Endothelial cell (in vitro differentiated cells): ENCODE results near the gene COMMD1. TPM values are rescaled to one million over a fixed set of nuclear protein-coding genes. Genes with fewer than 3 reads are reported as not detected.
"Not testable (repeated sequence)": the region's sequence is repeated elsewhere in the genome, so short reads cannot be mapped to it uniquely, and the experiment has no call there.

Experiments
- DNase-seq: peaks from one replicate; pipeline ENCODE4 v3.0.0; 2021; ENCODE audit warnings: low spot score
- H3K27ac Mint-ChIP-seq: one replicate; pipeline ENCODE4 v1.8.0; 2021; ENCODE audit warnings: mixed read lengths, inconsistent platforms; ENCODE audit not compliant: unreplicated experiment
- H3K27me3 Mint-ChIP-seq: one replicate; pipeline ENCODE4 v1.8.0; 2021; ENCODE audit warnings: mild to moderate bottlenecking, moderate library complexity, mixed read lengths, inconsistent platforms; ENCODE audit not compliant: unreplicated experiment
- H3K36me3 Mint-ChIP-seq: one replicate; pipeline ENCODE4 v1.8.0; 2021; ENCODE audit warnings: mild to moderate bottlenecking, low read depth, mixed read lengths, inconsistent platforms; ENCODE audit not compliant: unreplicated experiment
- H3K4me1 Mint-ChIP-seq: one replicate; pipeline ENCODE4 v1.8.0; 2021; ENCODE audit warnings: mild to moderate bottlenecking, mixed read lengths, inconsistent platforms; ENCODE audit not compliant: unreplicated experiment
- H3K4me3 Mint-ChIP-seq: one replicate; pipeline ENCODE4 v1.8.0; 2021; ENCODE audit warnings: mild to moderate bottlenecking, mixed read lengths, inconsistent platforms; ENCODE audit not compliant: unreplicated experiment
- H3K9me3 Mint-ChIP-seq: one replicate; pipeline ENCODE4 v1.8.0; 2021; ENCODE audit warnings: mixed read lengths, inconsistent platforms; ENCODE audit not compliant: unreplicated experiment
- total RNA-seq: library from RNA; stranded (reverse); fragmentation: NEBNext Ultra II Directional; extraction: Animal tissue kit (Norgen Biotek cat#: 25700); gene quantifications from one replicate; pipeline ENCODE4 v1.2.1, GENCODE V29; 2021; ENCODE audit not compliant: unreplicated experiment
- TF ChIP-seq, protein P1 (sequence below): fragments of 200-600 bp; sonication (generic); IDR thresholded peaks from one replicate; pipeline ENCODE4 v1.5.0; 2021; ENCODE audit warnings: antibody characterized with exemption; ENCODE audit not compliant: unreplicated experiment

The COMMD1 gene
- total RNA-seq, 1 donor from 2014 or later = 39.4 TPM

- no peaks in the 10 kb centered on the region for H3K9me3 Mint-ChIP-seq
- H3K36me3 Mint-ChIP-seq = no peaks in the 10 kb centered on the region
- no peaks in the 10 kb centered on the region for H3K4me1 Mint-ChIP-seq
- DNase-seq = no peak
- no peak overlapping the region for H3K4me3 Mint-ChIP-seq
- H3K27me3 Mint-ChIP-seq = peaks cover 2% of the 10 kb centered on the region
- TF ChIP-seq, protein P1, sequence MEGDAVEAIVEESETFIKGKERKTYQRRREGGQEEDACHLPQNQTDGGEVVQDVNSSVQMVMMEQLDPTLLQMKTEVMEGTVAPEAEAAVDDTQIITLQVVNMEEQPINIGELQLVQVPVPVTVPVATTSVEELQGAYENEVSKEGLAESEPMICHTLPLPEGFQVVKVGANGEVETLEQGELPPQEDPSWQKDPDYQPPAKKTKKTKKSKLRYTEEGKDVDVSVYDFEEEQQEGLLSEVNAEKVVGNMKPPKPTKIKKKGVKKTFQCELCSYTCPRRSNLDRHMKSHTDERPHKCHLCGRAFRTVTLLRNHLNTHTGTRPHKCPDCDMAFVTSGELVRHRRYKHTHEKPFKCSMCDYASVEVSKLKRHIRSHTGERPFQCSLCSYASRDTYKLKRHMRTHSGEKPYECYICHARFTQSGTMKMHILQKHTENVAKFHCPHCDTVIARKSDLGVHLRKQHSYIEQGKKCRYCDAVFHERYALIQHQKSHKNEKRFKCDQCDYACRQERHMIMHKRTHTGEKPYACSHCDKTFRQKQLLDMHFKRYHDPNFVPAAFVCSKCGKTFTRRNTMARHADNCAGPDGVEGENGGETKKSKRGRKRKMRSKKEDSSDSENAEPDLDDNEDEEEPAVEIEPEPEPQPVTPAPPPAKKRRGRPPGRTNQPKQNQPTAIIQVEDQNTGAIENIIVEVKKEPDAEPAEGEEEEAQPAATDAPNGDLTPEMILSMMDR = no peak
- no peak overlapping the region for H3K27ac Mint-ChIP-seq
Observed at GRCh38 chr2:61909116-61909515, 3.6 kb downstream of the COMMD1 start.

GRCh38 chr2:61910603-61911002 is 5.1 kb downstream of the COMMD1 start:
- no peak for DNase-seq
- peaks cover 2% of the 10 kb centered on the region for H3K27me3 Mint-ChIP-seq
- no peaks in the 10 kb centered on the region for H3K4me1 Mint-ChIP-seq
- no peaks in the 10 kb centered on the region for H3K9me3 Mint-ChIP-seq
- H3K4me3 Mint-ChIP-seq = no peak overlapping the region
- no peaks in the 10 kb centered on the region for H3K36me3 Mint-ChIP-seq
- no peak overlapping the region for H3K27ac Mint-ChIP-seq
- TF ChIP-seq, protein P1 = peak; percentile 38

GRCh38 chr2:61911510-61911909 is 6.0 kb downstream of the COMMD1 start:
- Mint-ChIP-seq H3K9me3 (no peaks in the 10 kb centered on the region), H3K36me3 (no peaks in the 10 kb centered on the region)

GRCh38 chr2:61914794-61915193 is 9.3 kb downstream of the COMMD1 start:
- not testable (repeated sequence) for H3K9me3 Mint-ChIP-seq, H3K4me1 Mint-ChIP-seq, DNase-seq, H3K4me3 Mint-ChIP-seq, H3K36me3 Mint-ChIP-seq, H3K27me3 Mint-ChIP-seq, H3K27ac Mint-ChIP-seq

More at GRCh38 chr2:61911510-61911909, 6.0 kb downstream of the COMMD1 start:
- DNase-seq = no peak
- Mint-ChIP-seq H3K27me3 (no peaks in the 10 kb centered on the region), H3K4me1 (no peaks in the 10 kb centered on the region), H3K4me3 (no peak overlapping the region), H3K27ac (no peak overlapping the region)
- TF ChIP-seq, protein P1 = no peak

DNA sequence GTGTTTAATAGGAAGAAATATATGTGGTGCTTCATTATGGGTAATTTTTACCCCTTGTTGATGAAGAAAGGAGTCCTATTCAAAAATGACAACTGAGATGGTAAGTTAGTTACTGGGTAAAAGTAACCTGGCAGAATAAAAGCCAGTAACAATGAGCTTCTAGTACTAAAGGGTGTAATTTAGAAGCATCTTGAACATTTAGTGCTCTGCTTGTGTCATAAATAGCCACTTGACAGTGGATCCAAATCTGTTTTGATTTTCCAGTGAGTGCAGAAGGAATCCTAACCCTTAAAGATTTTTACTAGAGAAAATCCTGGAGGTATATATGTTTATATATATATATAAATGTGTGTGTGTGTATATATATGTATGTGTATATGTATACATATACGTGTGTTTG is 15.1 kb downstream of the COMMD1 start:
- no peaks in the 10 kb centered on the region for H3K9me3 Mint-ChIP-seq
- TF ChIP-seq, protein P1 = no peak
- H3K4me3 Mint-ChIP-seq = no peak overlapping the region
- H3K27me3 Mint-ChIP-seq = peaks cover under 1% of the 10 kb centered on the region
- H3K4me1 Mint-ChIP-seq = no peaks in the 10 kb centered on the region
- no peak for DNase-seq
- H3K27ac Mint-ChIP-seq = no peak overlapping the region
- no peaks in the 10 kb centered on the region for H3K36me3 Mint-ChIP-seq

DNA sequence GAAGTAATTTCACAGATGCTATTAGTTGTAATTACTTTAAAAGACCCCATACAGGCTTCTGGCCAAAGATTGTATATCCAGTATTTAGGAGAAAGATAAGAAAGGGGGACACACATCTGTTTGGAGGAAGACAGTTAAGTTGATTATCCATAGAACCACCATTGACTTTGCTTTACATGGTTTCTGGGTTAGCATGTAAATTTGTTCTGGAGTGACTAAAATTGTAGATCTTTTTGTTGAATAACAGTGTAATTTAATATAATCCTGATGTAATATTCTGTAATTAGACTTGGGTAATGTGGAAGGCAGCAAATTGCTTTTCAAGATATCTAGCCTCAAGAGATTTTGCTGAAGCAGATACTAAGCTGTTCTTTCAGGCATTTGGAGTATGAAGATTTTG is 17.2 kb downstream of the COMMD1 start:
- TF ChIP-seq, protein P1 = no peak

More for the DNA sequence above, 17.2 kb downstream of the COMMD1 start:
- Mint-ChIP-seq H3K36me3 (no peaks in the 10 kb centered on the region), H3K9me3 (no peaks in the 10 kb centered on the region), H3K4me1 (peaks cover 4% of the 10 kb centered on the region), H3K27me3 (peaks cover 2% of the 10 kb centered on the region), H3K4me3 (no peak overlapping the region), H3K27ac (no peak overlapping the region)
- DNase-seq = no peak
